EL (cell line): ENCODE results near the gene DPF3.

Experiments
- DNase-seq: peaks from one replicate; pipeline ENCODE4 v3.0.0-alpha.2; 2016

DPF3 gene

DNA sequence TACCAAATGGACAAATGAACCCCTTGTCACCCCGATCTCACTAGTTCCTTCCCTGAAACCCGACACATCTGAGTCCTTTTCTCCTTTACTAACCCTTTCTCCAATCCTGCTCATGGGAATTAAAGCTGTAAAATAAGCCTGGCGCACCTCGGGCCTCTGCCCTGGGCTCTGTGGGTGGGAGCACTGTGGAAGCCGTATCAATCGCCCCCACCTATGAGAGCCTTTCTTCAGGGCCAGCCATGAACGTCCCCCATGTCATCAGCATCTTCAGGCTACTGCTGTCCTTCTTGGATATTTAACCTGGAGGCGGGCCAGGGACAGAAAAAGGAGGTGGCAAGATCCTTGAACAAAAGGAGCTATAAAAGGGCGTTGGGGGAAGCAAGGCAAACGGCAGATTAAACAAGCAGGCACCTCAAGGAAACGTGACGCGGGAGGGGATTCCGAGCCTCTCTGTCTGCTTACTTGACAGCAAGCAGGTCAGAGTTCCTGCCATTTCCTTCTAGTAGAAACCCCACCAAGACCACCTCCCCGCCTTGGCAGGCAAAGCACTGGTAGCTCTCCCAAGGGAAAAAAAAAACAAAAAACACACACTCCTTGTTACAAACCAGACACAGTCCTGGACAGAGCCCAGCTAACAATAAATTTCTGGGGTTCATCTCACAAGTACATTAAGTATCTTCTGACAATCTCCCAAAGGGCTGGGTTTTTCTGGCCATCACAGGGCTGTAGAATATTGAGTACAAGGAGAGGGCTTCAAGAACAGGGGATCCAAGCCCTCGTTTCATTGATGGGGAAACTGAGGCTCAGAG, 62.9 kb downstream of the DPF3 start:
- no peak for DNase-seq

DNA sequence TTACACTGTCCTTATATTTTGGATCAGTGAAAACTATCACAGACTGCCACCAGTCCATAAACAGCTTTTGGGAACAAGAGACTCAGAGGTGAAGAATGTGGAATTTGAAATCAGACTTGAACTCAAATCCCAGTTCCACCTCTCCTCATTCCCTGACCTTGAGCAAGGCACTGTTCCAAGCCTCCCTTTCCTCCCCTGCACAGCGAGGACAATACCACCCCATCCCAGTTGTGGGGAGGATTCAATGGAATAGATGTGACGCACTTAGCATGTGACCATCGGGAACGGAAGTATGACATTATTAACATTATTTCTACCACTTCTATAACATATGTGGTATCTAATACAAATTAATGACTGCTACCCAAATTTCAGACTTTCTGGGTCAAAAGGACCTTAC, 63.5 kb downstream of the DPF3 start:
- no peak for DNase-seq

DNA sequence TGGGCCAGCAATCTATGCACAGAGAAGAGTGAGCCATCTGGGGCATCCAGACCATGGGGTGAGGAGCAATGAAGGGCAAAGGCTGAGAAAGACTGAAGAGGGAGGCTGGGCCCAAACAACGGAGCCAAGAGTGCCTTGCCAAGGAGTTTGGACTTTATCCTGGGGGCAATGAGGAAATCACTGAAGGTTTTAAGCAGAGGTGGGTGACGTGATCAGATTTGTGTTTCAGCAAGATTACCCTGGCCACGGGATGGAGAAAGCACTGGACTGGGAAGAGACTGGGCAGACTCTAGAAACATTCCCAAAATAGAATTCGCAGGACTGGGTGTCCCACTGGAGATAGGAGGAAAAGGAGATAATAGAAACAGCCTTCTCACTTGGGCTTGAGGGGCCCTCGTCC, 65.3 kb downstream of the DPF3 start:
- DNase-seq: no peak

DNA sequence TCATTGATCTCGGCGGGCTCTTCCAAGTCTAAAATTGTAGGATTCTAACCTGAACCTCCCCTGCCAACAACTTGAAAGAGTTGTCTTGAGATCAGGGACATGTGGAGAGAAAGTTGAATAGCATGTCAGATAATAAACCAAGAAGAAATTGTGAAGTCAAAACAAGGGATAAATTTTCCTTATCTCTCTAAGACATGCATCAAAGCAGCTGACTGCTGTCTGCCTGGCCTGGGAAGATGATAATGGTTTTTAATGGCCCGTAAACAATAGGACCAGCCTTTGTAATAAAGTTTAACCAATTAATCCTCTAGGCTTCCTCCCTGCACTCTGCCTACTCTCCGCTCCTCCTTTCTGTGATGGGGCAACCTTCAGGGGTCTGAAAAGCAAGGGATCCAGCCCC, 67.9 kb downstream of the DPF3 start:
- DNase-seq: no peak

DNA sequence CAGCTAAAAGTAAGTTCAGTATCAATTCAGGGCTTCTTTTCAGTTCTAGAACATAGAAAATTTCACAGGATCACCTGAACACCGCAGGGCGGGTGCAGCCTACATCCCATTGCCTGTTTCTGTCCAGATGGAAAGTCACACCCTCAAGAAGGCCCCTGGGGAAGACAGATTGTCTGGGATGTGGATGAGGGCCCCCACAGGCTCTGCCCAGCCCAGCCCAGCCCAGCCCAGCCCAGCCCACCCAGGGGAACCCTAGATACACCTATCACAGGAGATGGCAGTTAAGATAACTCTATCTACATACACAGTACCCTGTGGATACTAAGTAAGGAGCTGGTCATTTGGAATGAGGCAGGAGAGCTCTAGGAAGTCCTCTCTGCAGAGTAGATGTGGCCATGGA, 68.4 kb downstream of the DPF3 start:
- no peak for DNase-seq

DNA sequence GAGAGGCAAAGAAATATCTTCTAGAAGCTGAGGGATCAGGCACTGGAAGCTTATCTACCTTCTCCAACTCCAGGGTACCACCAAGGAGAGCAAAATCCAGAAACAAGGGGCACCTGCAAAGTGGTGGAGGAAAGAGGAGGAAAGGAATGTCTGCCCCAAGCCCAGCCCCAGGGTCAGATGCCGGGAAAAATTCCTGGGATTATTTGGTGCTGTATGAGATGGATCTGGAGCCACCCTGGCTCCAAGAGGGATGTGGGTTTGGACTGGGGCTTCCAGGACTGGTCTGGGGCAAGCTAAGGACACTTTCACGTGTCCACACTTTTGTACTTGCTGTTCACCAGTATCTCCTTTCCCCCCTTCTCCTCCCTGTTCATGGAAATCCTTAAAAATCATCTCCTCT, 69.8 kb downstream of the DPF3 start:
- DNase-seq: peak; percentile 49

DNA sequence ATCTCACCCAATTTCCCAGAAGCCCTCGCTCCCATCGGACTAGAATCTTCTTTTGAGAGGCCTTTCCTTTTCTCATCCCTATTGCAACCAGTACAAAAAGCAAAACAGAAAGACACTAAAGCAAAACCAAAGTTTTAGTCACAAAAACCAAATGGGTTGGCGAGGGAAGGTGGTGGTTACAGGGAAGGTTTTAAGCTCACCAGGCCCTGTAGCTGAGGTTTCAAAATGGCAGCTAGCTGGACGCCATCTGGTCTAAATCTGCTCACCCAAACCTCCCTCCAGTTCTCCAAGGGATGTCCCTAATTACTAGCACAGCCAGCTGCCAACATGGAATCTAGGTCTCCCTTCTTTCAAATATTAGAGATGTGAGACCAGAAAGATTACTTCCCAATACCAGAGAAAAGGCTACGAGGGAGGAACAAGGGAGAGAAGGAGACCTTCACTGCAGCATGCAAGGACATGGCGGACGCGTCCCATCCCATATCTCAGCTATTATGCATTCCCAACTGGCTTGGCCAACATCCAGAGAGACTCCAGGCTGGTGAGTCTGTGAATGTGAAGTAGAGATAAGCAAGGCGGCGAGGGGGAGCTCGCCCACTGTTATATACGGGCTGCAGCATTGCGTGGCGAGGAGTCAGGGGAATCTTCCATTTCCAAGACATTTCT, 70.8 kb downstream of the DPF3 start:
- DNase-seq: no peak

DNA sequence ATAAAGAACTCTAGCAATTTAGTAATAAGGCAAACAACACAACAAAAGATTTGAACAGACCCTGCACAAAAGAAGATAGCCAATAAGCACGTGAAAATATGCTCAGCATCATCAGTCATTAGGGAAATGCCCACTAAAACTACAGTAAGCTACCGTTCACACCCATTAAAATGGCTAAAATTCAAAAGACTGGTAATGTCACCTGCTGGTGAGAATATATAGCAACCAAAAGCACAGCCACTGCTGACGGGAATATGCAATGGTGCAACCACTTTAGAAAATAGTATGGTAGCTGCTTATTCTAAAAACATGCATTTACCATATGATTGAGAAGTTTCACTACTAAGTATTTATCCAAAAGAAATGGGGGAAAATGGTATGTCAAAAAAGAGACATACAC, 74.9 kb downstream of the DPF3 start:
- DNase-seq: no peak

DNA sequence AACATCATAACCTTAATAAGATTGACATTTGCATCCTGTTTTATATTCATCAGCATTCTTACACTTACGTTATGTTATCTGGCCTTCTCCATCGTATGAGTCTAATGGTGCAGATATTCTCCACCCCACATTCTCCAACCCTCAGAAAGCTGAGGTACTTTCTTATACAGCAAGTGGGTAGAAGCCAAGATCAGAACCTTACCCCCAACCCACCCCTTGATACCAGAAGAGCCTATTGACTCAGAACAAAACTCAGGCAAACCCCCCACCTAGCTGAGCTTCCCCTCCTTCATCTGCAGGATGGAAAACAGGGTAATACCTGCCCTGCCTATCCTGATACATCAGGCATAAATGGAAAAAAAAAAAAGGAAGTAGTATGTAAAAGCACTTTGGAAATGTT, 77.6 kb downstream of the DPF3 start:
- DNase-seq: no peak

DNA sequence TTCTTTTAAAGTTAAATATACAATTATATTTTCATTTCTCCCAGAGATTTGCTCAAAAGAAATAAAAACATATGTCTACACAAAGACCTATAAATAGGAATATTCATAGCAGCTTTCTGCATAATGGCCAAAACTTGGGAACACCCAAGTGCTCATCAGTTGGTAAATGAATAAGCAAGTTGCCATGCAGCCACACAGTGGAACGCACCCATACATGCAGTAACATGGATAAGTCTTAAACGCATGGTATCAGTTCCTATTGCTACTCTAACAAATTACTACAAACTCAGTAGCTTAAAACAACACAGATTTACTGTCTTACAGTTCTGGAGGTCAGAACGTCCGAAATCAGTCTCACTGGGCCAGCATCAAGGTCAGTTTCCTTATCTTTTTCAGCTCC, 78.5 kb downstream of the DPF3 start:
- DNase-seq: no peak

DNA sequence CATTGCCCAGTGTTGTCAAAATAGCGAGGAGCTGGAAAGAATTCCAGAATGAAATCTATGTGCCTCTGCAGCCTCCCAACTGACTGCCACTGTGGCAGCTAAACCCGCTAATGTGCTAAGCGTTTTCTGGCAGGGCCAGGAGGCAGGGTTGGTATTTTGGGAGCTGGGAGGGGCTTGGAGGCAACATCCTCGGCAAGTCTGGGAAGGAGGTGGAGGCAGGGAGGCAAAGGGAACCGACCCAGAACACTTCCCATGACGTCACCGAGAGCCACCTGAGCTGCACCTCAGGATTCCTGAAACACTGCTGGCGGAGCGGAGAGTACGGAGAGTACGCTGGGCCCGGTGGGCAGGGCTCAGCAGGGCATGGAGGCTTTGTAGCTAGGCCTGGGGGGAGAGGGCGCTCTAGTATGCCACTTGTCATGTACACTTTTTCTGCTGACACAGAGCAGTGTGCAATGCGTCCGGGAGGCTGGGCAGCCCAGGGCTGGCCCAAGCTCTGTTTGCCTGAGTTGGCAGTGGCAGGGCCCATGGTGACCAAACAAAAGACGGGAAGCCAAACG, 81.5 kb downstream of the DPF3 start:
- no peak for DNase-seq

DNA sequence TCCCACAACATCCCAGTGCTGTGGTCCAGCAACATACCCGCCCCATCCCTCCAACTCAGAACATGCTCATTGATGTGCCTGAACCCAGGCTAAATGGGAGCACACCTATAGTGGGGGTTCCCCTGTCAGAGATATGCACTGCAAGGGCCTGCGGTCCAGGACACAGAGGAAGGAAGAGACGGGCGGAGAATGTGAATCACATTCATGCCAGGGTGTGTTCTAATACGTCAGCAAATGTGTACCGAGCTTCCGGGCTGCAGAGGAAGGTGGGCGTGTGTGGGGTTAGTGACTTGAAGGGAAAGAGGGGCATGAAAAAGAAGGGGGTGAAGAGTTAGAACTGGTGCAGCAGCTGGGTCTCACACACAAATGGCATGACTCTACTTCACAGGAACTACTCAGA, 83.7 kb downstream of the DPF3 start:
- no peak for DNase-seq

DNA sequence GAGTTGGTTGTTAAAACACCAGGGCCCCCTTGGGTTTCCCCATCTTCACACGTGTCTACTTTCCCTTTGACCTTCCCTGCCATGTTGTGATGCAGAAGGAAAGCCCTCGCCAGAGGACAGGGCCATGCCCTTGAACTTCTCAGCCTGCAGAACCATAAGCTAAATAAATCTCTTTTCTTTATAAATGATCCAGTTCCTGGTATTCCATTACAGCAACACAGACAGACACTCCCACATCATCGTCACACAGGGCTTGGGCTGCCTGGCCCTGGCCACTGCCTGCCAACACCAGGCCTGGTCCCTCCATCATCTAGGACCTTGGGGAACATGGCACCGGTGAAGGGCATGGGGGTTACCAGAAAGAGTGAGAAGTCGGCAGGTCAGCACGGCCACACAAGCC, 84.8 kb downstream of the DPF3 start:
- no peak for DNase-seq

DNA sequence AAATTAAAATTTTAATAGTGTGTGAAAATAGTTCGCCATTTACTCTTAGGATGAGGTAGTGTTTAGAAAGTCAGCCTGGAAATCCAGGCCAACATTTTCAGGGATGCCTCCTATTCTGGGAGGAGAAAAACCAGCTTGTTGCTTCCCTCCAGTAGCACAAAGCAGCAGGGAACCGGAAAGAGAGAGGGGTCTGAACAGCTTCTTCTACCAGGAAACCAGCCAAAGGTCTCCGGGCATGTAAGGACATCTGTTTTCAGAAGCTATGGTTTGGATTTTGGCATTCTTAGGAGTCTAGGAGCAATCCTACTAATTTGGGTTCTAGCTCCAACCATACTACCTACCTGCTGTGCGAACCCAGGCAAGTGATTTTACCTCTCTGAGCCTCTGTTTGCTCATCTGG, 85.3 kb downstream of the DPF3 start:
- no peak for DNase-seq

DNA sequence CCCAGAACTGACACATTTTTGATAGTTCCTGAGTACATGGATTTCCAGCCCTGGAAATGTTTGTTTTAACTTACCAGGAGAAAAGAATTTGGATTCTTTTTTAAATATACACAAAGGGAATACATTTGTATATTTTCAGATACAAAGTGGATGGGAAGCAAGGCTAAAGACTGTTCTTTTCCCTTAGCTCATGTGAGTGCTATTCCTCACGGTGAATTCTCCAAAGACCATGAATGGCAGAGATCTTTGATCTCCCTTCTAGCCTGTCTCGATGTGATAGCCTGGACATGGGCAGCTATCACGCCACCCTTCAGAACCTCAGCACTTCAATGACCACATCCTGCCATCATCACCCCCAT, 91.3 kb downstream of the DPF3 start:
- DNase-seq: no peak

DNA sequence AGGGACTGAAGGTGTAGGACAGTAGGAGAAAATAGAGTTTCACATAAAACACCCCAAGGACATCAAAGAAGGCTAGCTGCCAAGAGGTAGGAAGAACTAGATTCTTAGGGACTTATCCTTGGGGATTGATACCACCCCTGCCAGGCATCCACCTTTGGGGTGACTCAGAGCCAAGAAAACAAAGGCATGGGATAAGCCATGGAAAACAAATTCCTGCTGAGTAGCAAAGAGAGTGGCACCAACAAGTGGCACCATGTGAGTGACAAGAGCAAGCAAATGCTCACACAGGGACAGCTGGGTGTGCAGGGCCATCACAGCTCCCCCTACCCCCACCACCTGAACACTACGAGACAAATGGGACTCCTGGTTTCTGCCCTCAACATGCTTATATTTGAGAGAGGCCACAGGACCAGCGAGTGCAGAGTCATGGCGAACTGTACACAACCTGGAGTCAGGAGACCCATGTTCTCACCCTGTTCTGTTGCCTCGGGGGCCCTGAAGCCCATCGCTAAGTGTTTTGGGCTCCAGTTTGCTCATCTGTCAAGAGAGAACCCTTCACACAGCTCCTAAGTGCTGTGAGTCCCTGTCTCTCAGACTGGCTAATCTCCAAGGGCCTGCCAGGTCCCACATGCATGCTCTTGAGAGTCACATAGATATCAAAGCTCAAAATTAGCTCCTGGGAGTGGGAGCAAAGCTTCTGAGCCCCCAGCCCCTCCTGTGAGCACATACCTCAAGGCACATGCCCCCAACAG, 91.9 kb downstream of the DPF3 start:
- DNase-seq: peak; percentile 39

DNA sequence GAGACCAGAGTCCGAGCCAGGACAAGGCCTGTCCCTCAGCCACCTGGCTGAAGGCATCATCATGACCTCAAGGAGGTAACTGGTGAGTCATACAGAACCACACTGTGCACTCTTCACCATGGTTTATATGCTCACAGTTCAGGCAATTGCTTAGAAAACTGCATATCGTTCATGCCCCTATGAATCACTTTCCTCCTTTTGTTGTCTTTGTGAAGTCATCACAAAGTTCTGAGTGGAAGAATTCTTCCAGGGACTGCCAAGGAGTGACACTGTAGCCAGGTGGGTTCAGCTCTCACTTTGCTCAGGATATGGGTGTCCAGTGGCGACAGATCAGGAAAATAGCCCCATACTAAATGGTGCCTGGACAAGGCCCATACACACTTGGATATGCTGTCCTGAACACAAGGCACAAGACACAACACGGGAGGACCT, 92.5 kb downstream of the DPF3 start:
- peak; percentile 91 for DNase-seq

DNA sequence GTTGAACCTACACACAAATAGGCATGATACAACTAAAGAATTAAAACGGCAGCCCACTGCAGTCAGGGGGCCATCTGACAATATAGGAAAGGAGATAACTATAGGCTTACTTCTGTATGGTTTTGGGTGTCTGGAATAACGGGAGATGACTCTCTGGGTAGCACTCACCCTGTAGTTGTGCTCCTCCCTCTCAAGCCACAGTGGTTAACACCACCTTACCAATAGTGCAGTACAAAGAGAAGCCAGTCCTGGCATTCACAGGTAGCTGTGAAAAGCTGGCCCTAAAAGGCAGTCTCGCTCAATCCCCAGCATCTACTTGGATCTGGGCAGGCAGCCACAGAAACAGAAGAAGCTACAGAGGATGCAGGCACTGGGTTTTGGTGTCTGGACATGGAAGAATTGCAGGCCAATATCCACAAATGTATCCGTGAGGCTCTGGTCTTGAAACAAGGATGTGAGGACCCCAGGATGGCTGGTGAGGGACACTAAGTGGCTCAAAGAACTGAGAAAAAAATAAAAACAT, 93.0 kb downstream of the DPF3 start:
- DNase-seq: no peak

DNA sequence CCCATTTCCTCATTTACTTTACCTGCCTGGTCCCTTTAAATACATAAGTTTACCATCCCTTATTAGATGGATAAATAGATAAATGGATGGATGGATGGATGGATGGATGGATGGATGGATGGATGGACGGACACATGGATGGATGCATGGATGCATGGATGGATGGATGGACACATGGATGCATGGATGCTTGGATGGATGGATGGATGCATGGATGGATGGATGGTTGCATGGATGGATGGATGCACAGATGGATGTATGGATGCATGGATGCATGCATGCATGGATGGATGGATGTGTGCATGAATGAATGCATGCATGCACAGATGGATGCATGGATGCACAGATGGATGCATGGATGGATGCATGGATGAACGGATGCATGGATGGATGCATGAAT, 93.6 kb downstream of the DPF3 start:
- no peak for DNase-seq

DNA sequence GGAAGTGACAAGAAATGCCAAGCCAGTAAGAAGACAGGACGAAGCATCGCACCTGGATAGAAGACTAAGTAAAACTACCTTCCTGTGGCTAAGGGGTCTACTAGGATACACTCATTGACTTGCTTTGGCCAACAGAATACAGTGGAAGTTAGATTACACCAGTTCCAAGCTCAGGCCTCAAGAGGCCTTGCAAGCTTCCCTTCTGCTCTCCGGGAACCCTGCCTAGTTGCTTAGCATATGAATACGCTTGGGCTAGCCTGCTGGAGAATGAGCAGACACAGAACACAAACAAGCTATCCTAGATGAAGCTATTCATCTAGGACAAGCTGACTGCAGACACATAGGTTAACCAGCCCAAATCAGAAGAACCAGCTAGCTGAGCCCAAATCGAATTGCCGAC, 97.0 kb downstream of the DPF3 start:
- no peak for DNase-seq

DNA sequence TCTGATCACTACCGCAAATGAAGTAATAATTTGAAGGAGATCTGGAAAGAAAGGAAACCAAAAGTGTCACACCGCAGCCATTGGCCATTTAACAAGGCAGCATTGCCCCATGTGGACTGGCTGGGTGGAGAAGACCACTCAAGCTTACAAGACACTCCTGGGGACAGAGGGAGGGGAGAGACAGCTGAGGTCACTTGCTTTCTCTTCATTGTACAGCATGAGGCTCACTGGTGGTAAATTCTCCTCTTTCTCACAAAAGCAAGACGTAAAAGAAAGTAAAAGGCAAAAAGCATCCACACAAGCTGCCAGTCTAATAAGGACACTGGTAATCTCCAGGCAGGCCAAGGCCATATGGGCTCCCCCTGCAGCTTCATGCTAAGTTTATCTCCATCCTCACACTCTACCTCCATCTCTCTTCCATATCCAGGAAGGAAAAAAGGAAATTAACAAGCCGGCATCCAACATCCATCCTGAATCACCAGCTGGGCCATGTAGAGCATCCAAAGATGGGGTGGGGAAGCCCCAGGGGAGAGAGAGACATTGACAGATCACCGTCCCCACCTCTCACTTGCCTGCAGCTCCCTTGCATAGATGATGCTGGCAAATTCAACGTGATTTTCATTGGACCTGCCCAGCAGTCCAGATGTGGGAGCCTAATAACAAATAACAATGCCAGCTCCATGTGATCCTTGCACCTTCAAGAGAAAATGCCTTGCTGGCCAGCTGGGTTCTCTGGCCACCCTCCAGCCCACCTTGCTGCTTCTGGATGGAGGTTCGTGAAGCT, 100.6 kb downstream of the DPF3 start:
- DNase-seq: no peak

DNA sequence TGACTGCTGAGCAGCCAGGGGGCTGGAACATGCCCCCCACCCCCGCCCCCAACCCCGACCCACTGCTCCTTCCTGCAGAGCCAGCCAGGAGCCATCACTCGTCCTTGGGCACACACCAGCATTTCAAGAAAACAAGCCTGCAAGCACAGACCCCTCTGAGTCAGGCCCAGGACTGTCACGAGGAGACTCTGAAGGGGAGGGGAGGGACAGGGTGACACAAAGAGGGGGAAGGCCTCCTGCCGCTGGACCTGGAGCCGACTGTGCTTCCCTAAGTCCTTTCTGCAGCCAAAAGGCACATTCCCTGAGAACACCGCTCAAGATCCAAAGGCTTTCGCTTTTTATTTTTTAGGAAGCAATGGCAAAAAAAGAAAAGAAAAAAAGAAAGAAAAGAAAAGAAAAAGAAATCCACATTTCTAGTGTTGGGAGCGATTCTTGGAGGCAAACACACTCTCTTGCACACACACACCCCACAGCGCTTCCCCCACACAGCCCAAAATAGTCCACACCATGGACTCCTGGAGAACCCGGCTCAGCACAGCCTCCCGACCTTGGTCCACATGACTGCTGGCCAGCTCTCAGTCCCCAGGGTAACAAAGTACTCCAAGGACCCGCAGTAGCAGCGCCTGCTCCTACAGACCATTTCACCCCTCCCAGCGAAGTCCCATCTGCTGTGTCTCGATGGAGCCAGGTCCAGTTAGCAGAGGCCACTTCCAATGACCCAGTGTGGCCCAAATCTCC, 101.7 kb downstream of the DPF3 start:
- no peak for DNase-seq
